IPS-18c (cell line): ENCODE data around the gene TMEM63A.
A peak's percentile ranks its signal among the peaks of the same experiment; 100 is the strongest.

Experiments used
- H3K4me3 ChIP-seq: 2 replicates; pipeline ENCODE4 v1.7.0; 2013; ENCODE audit warnings: low read depth, mild to moderate bottlenecking, low read length, moderate library complexity; ENCODE audit not compliant: insufficient read depth
- H3K9me3 ChIP-seq: one replicate; pipeline ENCODE4 v1.6.1; 2013; ENCODE audit warnings: mild to moderate bottlenecking, low read length, moderate library complexity; ENCODE audit not compliant: control insufficient read depth, insufficient read depth

The TMEM63A gene

GRCh38 chr1:225914391-225914790 lies 32.2 kb upstream of the TMEM63A start:
- Histone ChIP-seq H3K9me3 (no peaks in the 10 kb centered on the region), H3K4me3 (no peak overlapping the region)

GRCh38 chr1:225911191-225912130 lies 29.3 kb upstream of the TMEM63A start:
- 0 out of 2 replicates have a peak overlapping the region, but pooled peaks have one; percentile 9 for H3K4me3 ChIP-seq
- no peaks in the 10 kb centered on the region for H3K9me3 ChIP-seq

- no peak overlapping the region for H3K4me3 ChIP-seq
- no peaks in the 10 kb centered on the region for H3K9me3 ChIP-seq
Measured at GRCh38 chr1:225909477-225909876, 27.3 kb upstream of the TMEM63A start.

GRCh38 chr1:225908773-225909172 lies 26.6 kb upstream of the TMEM63A start:
- H3K4me3 ChIP-seq, result no peak overlapping the region
- H3K9me3 ChIP-seq, result no peaks in the 10 kb centered on the region

GRCh38 chr1:225908013-225908640 lies 25.9 kb upstream of the TMEM63A start:
- no peaks in the 10 kb centered on the region for H3K9me3 ChIP-seq
- no peak overlapping the region for H3K4me3 ChIP-seq

GRCh38 chr1:225907341-225907740 lies 25.2 kb upstream of the TMEM63A start:
- no peaks in the 10 kb centered on the region for H3K9me3 ChIP-seq
- no peak overlapping the region for H3K4me3 ChIP-seq

GRCh38 chr1:225906467-225906866 lies 24.3 kb upstream of the TMEM63A start:
- Histone ChIP-seq H3K9me3 (no peaks in the 10 kb centered on the region), H3K4me3 (no peak overlapping the region)

GRCh38 chr1:225903623-225904022 lies 21.4 kb upstream of the TMEM63A start:
- no peak overlapping the region for H3K4me3 ChIP-seq

GRCh38 chr1:225899044-225899925 lies 17.1 kb upstream of the TMEM63A start:
- Histone ChIP-seq H3K4me3 (no peak overlapping the region; the same call in 1 of the 2 replicates), H3K9me3 (no peaks in the 10 kb centered on the region)

More at GRCh38 chr1:225903623-225904022, 21.4 kb upstream of the TMEM63A start:
- no peaks in the 10 kb centered on the region for H3K9me3 ChIP-seq

- H3K9me3 ChIP-seq, result no peaks in the 10 kb centered on the region
- H3K4me3 ChIP-seq, result no peak overlapping the region
Measured at GRCh38 chr1:225897595-225898514, 15.7 kb upstream of the TMEM63A start.

- Histone ChIP-seq H3K9me3 (no peaks in the 10 kb centered on the region), H3K4me3 (no peak overlapping the region)
Measured at GRCh38 chr1:225896937-225897549, 14.9 kb upstream of the TMEM63A start.

- Histone ChIP-seq H3K4me3 (no peak overlapping the region), H3K9me3 (no peaks in the 10 kb centered on the region)
Measured at GRCh38 chr1:225896494-225896893, 14.3 kb upstream of the TMEM63A start.

GRCh38 chr1:225892307-225892706 lies 10.1 kb upstream of the TMEM63A start:
- H3K9me3 ChIP-seq, result no peaks in the 10 kb centered on the region
- H3K4me3 ChIP-seq, result no peak overlapping the region

- Histone ChIP-seq H3K9me3 (no peaks in the 10 kb centered on the region), H3K4me3 (no peak overlapping the region)
Measured at GRCh38 chr1:225891229-225891972, 9.2 kb upstream of the TMEM63A start.

GRCh38 chr1:225890346-225891228 lies 8.4 kb upstream of the TMEM63A start:
- Histone ChIP-seq H3K9me3 (no peaks in the 10 kb centered on the region), H3K4me3 (no peak overlapping the region)
